HL-60 (cell line): ENCODE data around the gene CAMKMT.

Experiments
- CTCF ChIP-seq: IDR thresholded peaks from one replicate; pipeline ENCODE4 v1.5.1; 2011; ENCODE audit warnings: low read length, control low read depth, inconsistent platforms; ENCODE audit not compliant: insufficient read depth
- GABPA ChIP-seq: IDR thresholded peaks from 2 replicates; pipeline ENCODE4 v1.6.1; 2012; ENCODE audit warnings: low read depth
- REST ChIP-seq: IDR thresholded peaks from 2 replicates; pipeline ENCODE4 v1.6.1; 2012; ENCODE audit warnings: low read depth; ENCODE audit not compliant: insufficient replicate concordance

- TF ChIP-seq CTCF (no peak), REST (no peak), GABPA (no peak)
These were observed 344.2 kb downstream of the CAMKMT start for GRCh38 chr2:44705876-44706480.
